MM.1S (cell line): ENCODE data around the gene CDH4.

ENCODE experiments used
- DNase-seq: peaks from one replicate; pipeline ENCODE4 v3.0.0-alpha.2; 2015
- H2AFZ ChIP-seq: fragments of 300-600 bp; sonication (generic); 2 replicates; pipeline ENCODE4 v1.6.0; 2016; ENCODE audit warnings: antibody characterized with exemption, low read length
- H3F3A ChIP-seq: fragments of 300-600 bp; sonication (generic); 2 replicates; pipeline ENCODE4 v1.6.1; 2016; ENCODE audit warnings: mild to moderate bottlenecking, antibody characterized with exemption, low read length, moderate library complexity, mixed read lengths; ENCODE audit not compliant: insufficient read depth
- H3K27ac ChIP-seq: fragments of 300-600 bp; sonication (generic); 2 replicates; pipeline ENCODE4 v1.5.1; 2016; ENCODE audit warnings: mild to moderate bottlenecking, low read length
- H3K27me3 ChIP-seq: fragments of 300-600 bp; sonication (generic); replicated peaks from 2 replicates; pipeline ENCODE4 v1.6.0; 2016; ENCODE audit warnings: low read length; ENCODE audit not compliant: insufficient read depth
- H3K36me3 ChIP-seq: fragments of 300-600 bp; sonication (generic); replicated peaks from 2 replicates; pipeline ENCODE4 v1.6.1; 2016; ENCODE audit warnings: mild to moderate bottlenecking, low read length, mixed read lengths; ENCODE audit not compliant: insufficient read depth
- H3K4me1 ChIP-seq: fragments of 300-600 bp; sonication (generic); 2 replicates; pipeline ENCODE4 v1.6.1; 2016; ENCODE audit warnings: low read length, mixed read lengths
- H3K4me2 ChIP-seq: fragments of 300-600 bp; sonication (generic); 2 replicates; pipeline ENCODE4 v1.6.0; 2016; ENCODE audit warnings: low read depth, low read length
- H3K4me3 ChIP-seq: fragments of 300-600 bp; sonication (generic); 2 replicates; pipeline ENCODE4 v1.5.1; 2016; ENCODE audit warnings: low read length, mixed read lengths
- H3K79me2 ChIP-seq: fragments of 300-600 bp; sonication (generic); 2 replicates; pipeline ENCODE4 v1.6.1; 2016; ENCODE audit warnings: mixed run types, low read length, mixed read lengths
- H3K9ac ChIP-seq: fragments of 300-600 bp; sonication (generic); 2 replicates; pipeline ENCODE4 v1.6.1; 2016; ENCODE audit warnings: low read length, mixed read lengths
- H3K9me2 ChIP-seq: fragments of 300-600 bp; sonication (generic); replicated peaks from 2 replicates; pipeline ENCODE4 v1.6.1; 2016; ENCODE audit warnings: mild to moderate bottlenecking, low read length, mixed read lengths; ENCODE audit not compliant: insufficient read depth
- H3K9me3 ChIP-seq: fragments of 300-600 bp; sonication (generic); replicated peaks from 2 replicates; pipeline ENCODE4 v1.6.1; 2016; ENCODE audit warnings: mild to moderate bottlenecking, low read length, mixed read lengths; ENCODE audit not compliant: insufficient read depth
- H4K20me1 ChIP-seq: fragments of 300-600 bp; sonication (generic); 2 replicates; pipeline ENCODE4 v1.6.1; 2016; ENCODE audit warnings: mild to moderate bottlenecking, low read length, moderate library complexity, mixed read lengths; ENCODE audit not compliant: insufficient read depth
- CTCF ChIP-seq: fragments of 300-600 bp; sonication (generic); IDR thresholded peaks from 2 replicates; pipeline ENCODE4 v1.5.1; 2016; ENCODE audit warnings: antibody characterized with exemption, low read length, mixed read lengths
- EZH2 ChIP-seq: fragments of 300-600 bp; sonication (generic); optimal IDR thresholded peaks from 2 replicates; pipeline ENCODE3; 2017; ENCODE audit warnings: low read depth, mild to moderate bottlenecking, antibody characterized with exemption, low read length, mixed read lengths
- EZH2phosphoT487 ChIP-seq: fragments of 300-600 bp; sonication (generic); IDR thresholded peaks from 2 replicates; pipeline ENCODE4 v1.6.1; 2018; ENCODE audit warnings: antibody characterized with exemption, low read length

Gene CDH4

GRCh38 chr20:61927193-61927825, 675.2 kb downstream of the CDH4 start:
- Histone ChIP-seq H4K20me1 (no peaks in the 10 kb centered on the region), H3K27ac (no peak overlapping the region), H3F3A (no peaks in the 10 kb centered on the region), H3K4me2 (no peak overlapping the region), H3K9ac (no peak overlapping the region), H3K27me3 (peaks cover 98% of the 10 kb centered on the region), H3K36me3 (no peaks in the 10 kb centered on the region), H3K9me2 (no peaks in the 10 kb centered on the region), H3K9me3 (no peaks in the 10 kb centered on the region), H3K4me3 (no peak overlapping the region), H3K79me2 (no peaks in the 10 kb centered on the region), H3K4me1 (no peaks in the 10 kb centered on the region), H2AFZ (no peak overlapping the region)
- no peak for DNase-seq
- TF ChIP-seq EZH2phosphoT487 (no peak), CTCF (no peak), EZH2 (no peak)

GRCh38 chr20:61927826-61928541, 675.9 kb downstream of the CDH4 start:
- TF ChIP-seq EZH2 (no peak), CTCF (no peak), EZH2phosphoT487 (no peak)
- Histone ChIP-seq H3K9me3 (no peaks in the 10 kb centered on the region), H3K9ac (no peak overlapping the region), H3K4me1 (no peaks in the 10 kb centered on the region), H3K4me3 (no peak overlapping the region), H3F3A (no peaks in the 10 kb centered on the region), H2AFZ (no peak overlapping the region), H3K36me3 (no peaks in the 10 kb centered on the region), H3K27me3 (peaks cover 97% of the 10 kb centered on the region), H3K79me2 (no peaks in the 10 kb centered on the region), H4K20me1 (no peaks in the 10 kb centered on the region), H3K27ac (no peak overlapping the region), H3K9me2 (no peaks in the 10 kb centered on the region), H3K4me2 (no peak overlapping the region)
- no peak for DNase-seq

- H2AFZ ChIP-seq = no peak overlapping the region
- no peaks in the 10 kb centered on the region for H3K9me3 ChIP-seq
- no peaks in the 10 kb centered on the region for H3K4me1 ChIP-seq
- H3K9me2 ChIP-seq = no peaks in the 10 kb centered on the region
- H3K4me2 ChIP-seq = no peak overlapping the region
- no peaks in the 10 kb centered on the region for H3K36me3 ChIP-seq
- H3K79me2 ChIP-seq = no peaks in the 10 kb centered on the region
- TF ChIP-seq CTCF (no peak), EZH2phosphoT487 (no peak), EZH2 (no peak)
- no peaks in the 10 kb centered on the region for H3F3A ChIP-seq
- no peaks in the 10 kb centered on the region for H4K20me1 ChIP-seq
- H3K27ac ChIP-seq = no peak overlapping the region
- DNase-seq = no peak
- H3K9ac ChIP-seq = no peak overlapping the region
- H3K4me3 ChIP-seq = no peak overlapping the region
- peaks cover 95% of the 10 kb centered on the region for H3K27me3 ChIP-seq
These were observed 677.5 kb downstream of the CDH4 start for GRCh38 chr20:61929561-61929960.
